Stimulated activated memory B cell treated with anti-CD40 and anti-IgM and Interleukin-4, amounts not matched to agents 10 μg/mL and 1 μg/mL and 100 μg/mL, for 72 hours (primary cell): ENCODE data around the gene FAM43B.
"Not testable (repeated sequence)": the region's sequence is repeated elsewhere in the genome, so short reads cannot be mapped to it uniquely, and the experiment has no call there.

ENCODE experiments used
- ATAC-seq: fragments of 150-1000 bp; cut with Tn5 transposase; 2 replicates; pipeline ENCODE4 v1.10.0; 2021
- H3K27ac Mint-ChIP-seq: one replicate; pipeline ENCODE4 v1.8.0; 2022; ENCODE audit warnings: mild to moderate bottlenecking, mixed read lengths
- H3K27me3 Mint-ChIP-seq: one replicate; pipeline ENCODE4 v1.8.0; 2022; ENCODE audit warnings: mixed read lengths
- H3K36me3 Mint-ChIP-seq: one replicate; pipeline ENCODE4 v1.8.0; 2022; ENCODE audit warnings: mixed read lengths
- H3K4me1 Mint-ChIP-seq: one replicate; pipeline ENCODE4 v1.8.0; 2022; ENCODE audit warnings: mixed read lengths
- H3K4me3 Mint-ChIP-seq: one replicate; pipeline ENCODE4 v1.8.0; 2022; ENCODE audit warnings: mild to moderate bottlenecking, moderate library complexity, mixed read lengths
- H3K9me3 Mint-ChIP-seq: one replicate; pipeline ENCODE4 v1.8.0; 2022; ENCODE audit warnings: mixed read lengths

FAM43B gene

DNA sequence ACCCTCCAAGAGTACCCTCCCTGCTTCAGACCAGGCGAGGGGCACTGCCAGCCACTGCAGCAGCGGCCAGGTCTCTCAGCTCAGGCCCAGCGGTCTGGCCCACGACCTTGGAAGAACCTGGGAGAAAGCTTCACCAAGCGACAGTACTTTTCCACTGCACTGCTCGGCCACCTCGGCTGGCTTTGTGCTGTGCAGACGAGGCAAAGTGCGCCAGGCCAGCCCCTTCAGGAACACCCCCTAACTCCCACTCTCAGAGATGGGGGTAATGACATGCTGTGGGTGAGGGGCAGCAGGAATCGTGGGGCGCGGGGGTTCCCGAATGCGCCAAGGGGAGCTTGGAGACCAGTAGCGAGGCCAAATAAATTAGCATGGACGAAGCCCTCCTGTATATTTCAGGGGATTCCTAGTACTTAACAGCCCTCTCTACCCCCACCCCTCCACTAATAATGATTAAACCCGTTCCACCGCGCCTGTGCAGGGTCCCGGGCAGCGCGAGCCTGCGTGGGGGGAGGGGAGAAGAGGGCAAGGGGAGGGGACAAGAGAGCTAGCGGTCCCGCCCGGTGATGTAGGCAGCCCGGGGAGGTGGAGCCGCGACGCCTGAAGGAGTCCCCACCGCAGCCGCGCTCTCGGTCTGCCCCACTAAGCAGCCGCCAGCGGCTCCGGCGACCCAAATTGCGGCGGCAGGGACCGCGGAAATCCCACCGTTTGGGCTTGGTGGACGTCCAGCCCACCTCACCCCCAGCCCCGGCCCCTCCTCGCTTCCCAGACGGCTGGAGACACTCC, at the start of gene FAM43B:
Gene FAM43B (plus strand): TSS at position 629 of the 783 bp plus-strand sequence. CDS start 401 bp downstream, outside the sequence.
- Mint-ChIP-seq H3K4me3 (no peak within 1 kb of the TSS), H3K27ac (no peak within 1 kb of the TSS), H3K27me3 (peaks cover 36% of the 10 kb centered on the region), H3K4me1 (peaks cover 17% of the 10 kb centered on the region), H3K36me3 (no peaks in the 10 kb centered on the region), H3K9me3 (no peaks in the 10 kb centered on the region)
- no peak for ATAC-seq

DNA sequence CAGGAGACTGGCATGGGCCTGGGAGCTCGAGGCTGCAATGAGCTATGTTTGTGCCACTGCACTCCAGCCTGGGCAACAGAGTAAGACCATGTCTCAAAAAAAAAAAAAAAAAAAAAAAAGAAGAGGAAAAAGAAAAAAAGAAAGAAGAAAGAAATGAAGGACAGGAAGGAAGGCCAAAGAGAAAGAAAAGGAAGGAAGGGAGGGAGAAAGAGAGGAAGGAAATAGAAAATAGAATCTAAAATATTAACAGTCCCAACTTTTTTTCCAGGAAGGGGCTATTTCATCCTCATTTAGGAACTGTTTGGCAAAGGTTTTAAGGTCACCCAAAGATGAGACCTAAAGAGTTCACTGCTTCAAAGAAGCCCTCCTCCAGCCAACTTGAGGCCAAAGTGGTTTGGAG, 46.9 kb upstream of the FAM43B start:
- H3K27ac Mint-ChIP-seq = no peak overlapping the region

GRCh38 chr1:20507248-20507563, 45.2 kb upstream of the FAM43B start:
- Mint-ChIP-seq H3K36me3 (peaks cover 5% of the 10 kb centered on the region), H3K4me1 (peaks cover 40% of the 10 kb centered on the region), H3K9me3 (no peaks in the 10 kb centered on the region), H3K27me3 (no peaks in the 10 kb centered on the region), H3K27ac (peak overlapping the region; percentile 82), H3K4me3 (peak overlapping the region; percentile 83)
- peak; percentile 29 for ATAC-seq

More for the DNA sequence above, 46.9 kb upstream of the FAM43B start:
- Mint-ChIP-seq H3K36me3 (peaks cover 16% of the 10 kb centered on the region), H3K4me1 (peaks cover 34% of the 10 kb centered on the region), H3K4me3 (no peak overlapping the region), H3K9me3 (no peaks in the 10 kb centered on the region), H3K27me3 (no peaks in the 10 kb centered on the region)
- no peak for ATAC-seq

GRCh38 chr1:20507564-20508410, 44.6 kb upstream of the FAM43B start, which contains the start of gene MUL1:
Gene MUL1, minus strand, starts transcription at chr1:20508151. Its CDS starts 127 bp downstream, at chr1:20508024.
- H3K27me3 Mint-ChIP-seq = peaks cover 3% of the 10 kb centered on the region
- peak within 1 kb of the TSS; percentile 82 for H3K27ac Mint-ChIP-seq
- H3K4me3 Mint-ChIP-seq = peak within 1 kb of the TSS; percentile 83
- peaks cover 5% of the 10 kb centered on the region for H3K36me3 Mint-ChIP-seq
- peaks cover 40% of the 10 kb centered on the region for H3K4me1 Mint-ChIP-seq
- peak; percentile 98 for ATAC-seq
- no peaks in the 10 kb centered on the region for H3K9me3 Mint-ChIP-seq

DNA sequence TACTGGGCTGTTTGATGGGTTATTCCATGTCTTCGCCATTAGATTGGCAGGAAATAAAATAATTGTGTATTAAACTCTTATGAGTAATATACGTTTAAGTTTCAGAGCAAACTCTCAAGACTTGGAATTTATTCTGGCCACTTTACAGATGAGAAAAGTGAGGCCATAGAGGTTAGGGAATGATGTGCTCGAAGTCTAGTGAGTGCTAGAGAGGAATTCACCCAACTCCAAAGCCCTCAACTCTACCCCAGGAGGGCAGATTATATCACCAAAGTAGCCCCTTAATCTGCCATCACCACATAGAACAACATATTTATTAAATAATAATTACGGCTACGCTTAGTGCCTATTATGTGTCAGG, 44.0 kb upstream of the FAM43B start:
- Mint-ChIP-seq H3K9me3 (no peaks in the 10 kb centered on the region), H3K4me3 (peak overlapping the region; percentile 83), H3K36me3 (peaks cover 5% of the 10 kb centered on the region)

DNA sequence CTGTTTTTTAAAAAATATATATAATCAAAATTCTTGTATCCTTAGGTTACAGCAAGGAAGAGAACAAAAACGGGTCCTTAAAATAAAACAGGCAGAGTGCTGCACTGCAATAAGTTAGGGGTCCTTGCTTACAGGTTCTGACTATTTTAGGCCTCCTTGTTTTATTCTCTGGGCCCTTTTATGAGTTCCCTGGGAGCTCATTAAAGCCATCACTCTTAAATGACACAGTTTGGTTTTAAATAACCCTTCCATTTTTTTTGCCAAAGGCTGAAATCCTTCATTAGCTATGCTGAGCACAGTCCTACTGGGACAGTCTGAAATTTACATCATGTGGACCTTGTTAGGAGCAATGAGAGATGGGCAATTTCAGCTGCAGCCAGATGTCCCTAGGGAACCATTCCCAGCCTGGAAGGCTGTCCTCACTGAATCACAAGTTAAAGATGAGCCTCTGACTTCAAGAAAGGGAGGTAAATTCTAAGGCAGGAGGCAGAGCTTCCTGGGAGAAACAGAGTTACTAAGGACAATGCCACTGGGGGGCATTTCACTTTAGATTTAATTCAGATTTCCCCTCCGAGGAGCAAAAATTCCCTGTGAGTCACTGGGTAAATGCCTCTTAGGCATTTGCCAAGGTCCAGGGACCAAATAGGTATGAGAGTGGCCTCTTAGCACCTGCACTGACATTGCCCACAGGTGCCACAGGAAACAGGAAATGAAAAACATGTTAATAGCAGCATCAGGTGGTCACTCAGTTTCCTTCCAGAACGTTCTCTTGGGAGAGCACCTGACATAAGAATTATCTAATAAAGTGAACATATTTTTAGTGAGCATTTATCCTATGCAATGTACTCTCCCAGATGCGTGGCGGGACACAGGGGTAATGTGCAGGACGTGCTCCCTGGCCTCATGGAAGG, 40.6 kb upstream of the FAM43B start:
- Mint-ChIP-seq H3K4me1 (peaks cover 16% of the 10 kb centered on the region), H3K27me3 (peaks cover 28% of the 10 kb centered on the region), H3K9me3 (no peaks in the 10 kb centered on the region), H3K27ac (no peak overlapping the region), H3K36me3 (no peaks in the 10 kb centered on the region), H3K4me3 (no peak overlapping the region)
- no peak for ATAC-seq

More for the DNA sequence above, 44.0 kb upstream of the FAM43B start:
- no peak for ATAC-seq
- Mint-ChIP-seq H3K27me3 (peaks cover 9% of the 10 kb centered on the region), H3K27ac (peak overlapping the region; percentile 82), H3K4me1 (peaks cover 40% of the 10 kb centered on the region)

GRCh38 chr1:20519609-20520262, 32.6 kb upstream of the FAM43B start:
- peaks cover 25% of the 10 kb centered on the region for H3K27me3 Mint-ChIP-seq
- ATAC-seq, H3K27ac Mint-ChIP-seq, H3K36me3 Mint-ChIP-seq, H3K4me1 Mint-ChIP-seq, H3K9me3 Mint-ChIP-seq, H3K4me3 Mint-ChIP-seq: not testable (repeated sequence)

GRCh38 chr1:20521960-20522861, 30.2 kb upstream of the FAM43B start:
- Mint-ChIP-seq H3K27me3 (peaks cover 9% of the 10 kb centered on the region), H3K4me1 (peaks cover 6% of the 10 kb centered on the region), H3K4me3 (no peak overlapping the region), H3K36me3 (no peaks in the 10 kb centered on the region), H3K9me3 (no peaks in the 10 kb centered on the region), H3K27ac (no peak overlapping the region)
- ATAC-seq = no peak

GRCh38 chr1:20526267-20526666, 26.1 kb upstream of the FAM43B start:
- no peaks in the 10 kb centered on the region for H3K36me3 Mint-ChIP-seq

DNA sequence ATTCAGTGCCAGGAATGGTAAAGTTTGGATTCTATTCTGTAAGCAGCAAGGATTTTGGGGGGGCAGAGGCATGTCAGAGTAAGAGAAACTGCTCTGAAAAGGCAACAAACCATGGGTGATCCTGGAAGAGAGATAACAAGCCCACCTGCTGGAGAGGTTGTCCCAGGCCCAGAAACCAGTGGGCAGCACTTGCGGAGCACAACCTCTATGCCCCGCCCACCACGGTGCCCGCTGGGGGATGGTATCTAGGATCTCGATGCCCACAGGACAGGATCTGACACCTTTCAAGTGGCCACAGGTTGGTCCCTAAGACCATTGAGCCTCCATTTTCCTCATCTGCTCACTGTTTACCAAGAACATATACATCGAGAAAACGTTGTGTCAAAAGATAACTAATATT, 24.2 kb upstream of the FAM43B start:
- H3K36me3 Mint-ChIP-seq = no peaks in the 10 kb centered on the region
- no peak overlapping the region for H3K4me3 Mint-ChIP-seq
- H3K27me3 Mint-ChIP-seq = peaks cover 51% of the 10 kb centered on the region
- ATAC-seq = no peak
- no peaks in the 10 kb centered on the region for H3K4me1 Mint-ChIP-seq
- H3K9me3 Mint-ChIP-seq = no peaks in the 10 kb centered on the region
- no peak overlapping the region for H3K27ac Mint-ChIP-seq

More at GRCh38 chr1:20526267-20526666, 26.1 kb upstream of the FAM43B start:
- Mint-ChIP-seq H3K4me3 (no peak overlapping the region), H3K27ac (no peak overlapping the region), H3K27me3 (peaks cover 39% of the 10 kb centered on the region), H3K9me3 (no peaks in the 10 kb centered on the region), H3K4me1 (peaks cover 6% of the 10 kb centered on the region)
- no peak for ATAC-seq

DNA sequence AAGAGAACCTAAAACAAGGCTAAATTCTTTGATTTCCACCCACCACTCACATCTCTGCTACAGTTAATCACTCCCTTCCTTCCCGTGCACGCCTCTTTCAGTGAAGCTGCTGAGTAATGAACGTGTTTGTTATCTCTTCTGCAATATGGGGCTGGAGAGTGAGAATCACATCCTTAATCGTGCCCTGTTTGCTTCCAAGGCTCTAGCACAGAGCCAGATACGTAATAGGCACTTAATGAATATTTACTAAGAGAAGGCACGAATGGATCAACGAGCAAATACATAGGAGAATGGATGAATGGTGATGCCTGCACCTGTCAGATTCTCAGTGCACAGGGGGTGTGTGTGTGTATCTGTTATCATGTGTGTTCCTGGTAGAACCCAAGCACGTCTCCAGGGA, 22.1 kb upstream of the FAM43B start:
- Mint-ChIP-seq H3K36me3 (no peaks in the 10 kb centered on the region), H3K27me3 (peaks cover 72% of the 10 kb centered on the region), H3K9me3 (no peaks in the 10 kb centered on the region), H3K4me1 (no peaks in the 10 kb centered on the region), H3K27ac (no peak overlapping the region), H3K4me3 (no peak overlapping the region)
- no peak for ATAC-seq

DNA sequence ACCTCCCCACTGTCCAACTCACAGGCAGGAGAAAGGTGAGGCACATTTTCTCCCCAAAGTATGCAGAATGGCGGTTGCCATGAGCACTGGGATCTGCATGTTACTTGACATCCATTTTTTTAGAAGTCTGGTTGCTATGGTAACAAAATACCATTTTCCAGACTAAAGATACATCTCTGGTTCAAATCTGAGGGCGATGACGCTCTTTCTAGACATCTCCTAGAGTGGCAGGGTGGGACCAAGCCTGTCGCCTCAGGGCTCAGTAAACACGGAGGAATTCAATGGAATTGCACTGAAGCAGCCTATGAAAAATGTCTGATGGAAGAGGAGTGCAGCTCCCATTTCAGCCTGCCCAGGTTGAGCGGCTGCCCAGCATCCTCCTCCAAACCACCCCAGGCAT, 21.5 kb upstream of the FAM43B start:
- H3K27me3 Mint-ChIP-seq = peaks cover 78% of the 10 kb centered on the region
- ATAC-seq = no peak
- H3K4me1 Mint-ChIP-seq = no peaks in the 10 kb centered on the region
- no peaks in the 10 kb centered on the region for H3K9me3 Mint-ChIP-seq
- H3K4me3 Mint-ChIP-seq = no peak overlapping the region
- H3K27ac Mint-ChIP-seq = no peak overlapping the region
- no peaks in the 10 kb centered on the region for H3K36me3 Mint-ChIP-seq

- Mint-ChIP-seq H3K36me3 (no peaks in the 10 kb centered on the region), H3K9me3 (no peaks in the 10 kb centered on the region), H3K27me3 (peaks cover 65% of the 10 kb centered on the region), H3K4me3 (no peak overlapping the region), H3K27ac (no peak overlapping the region), H3K4me1 (no peaks in the 10 kb centered on the region)
- no peak for ATAC-seq
Measured at GRCh38 chr1:20533635-20534034, 18.7 kb upstream of the FAM43B start.
